ENCODE measurements around the gene IGSF23. TPM values are rescaled to one million over a fixed set of nuclear protein-coding genes. Genes with fewer than 3 reads are reported as not detected.

Gene IGSF23
- total and polyA plus RNA-seq, 2 of the 4 experiments (the other 2 are of a cell fraction): 0.27 TPM; not detected in 1

- Histone ChIP-seq H3K27ac (ENCODE audit: insufficient read depth, low read length) (peak overlapping the region; percentile 0; the same call in 1 of the 2 replicates), H3K4ac (ENCODE audit: low read depth, low read length) (peak overlapping the region; percentile 65), H3K36me3 (ENCODE audit: control insufficient read depth, insufficient read depth, low read length) (peaks cover 64% of the 10 kb centered on the region), H3K56ac (ENCODE audit: extremely low read depth, insufficient read depth, low read length) (no peak overlapping the region), H2BK120ac (ENCODE audit: low read depth, low read length) (peak overlapping the region; percentile 64), H3K18ac (ENCODE audit: low read depth, low read length) (no peak overlapping the region), H3K23ac (ENCODE audit: low read depth, low read length) (no peak overlapping the region), H3K4me3 (ENCODE audit: insufficient read depth, low read depth, low read length) (no peak overlapping the region), H4K20me1 (ENCODE audit: insufficient read depth, low read length) (peaks cover 13% of the 10 kb centered on the region; the same call in 1 of the 2 replicates), H3K4me2 (ENCODE audit: low read depth, low read length) (no peak overlapping the region), H3K9me3 (ENCODE audit: control insufficient read depth, insufficient read depth, low read length) (no peaks in the 10 kb centered on the region), H2BK15ac (ENCODE audit: low read depth, low read length) (no peak overlapping the region; the same call in 2 of the 3 replicates), H2AK9ac (replicated peaks; ENCODE audit: low read depth, low read length, poor library complexity) (peak overlapping the region; percentile 11), H4K5ac (ENCODE audit: low read depth, low read length) (no peak overlapping the region), H2BK20ac (ENCODE audit: low read depth, low read length) (peak overlapping the region; percentile 86; the same call in 1 of the 2 replicates), H3K9ac (ENCODE audit: low read depth, low read length) (no peak overlapping the region), H3K4me1 (ENCODE audit: control insufficient read depth, insufficient read depth, low read length) (peaks cover 3% of the 10 kb centered on the region; the same call in 1 of the 2 replicates), H4K8ac (ENCODE audit: low read depth in 2 of 2, low read length in 2 of 2) (peak overlapping the region in 1 of 2 experiments; percentile 91; a peak in 1 of 4 replicates), H2AFZ (replicated peaks; ENCODE audit: low read length, poor library complexity) (peak overlapping the region; percentile 53), H3K27me3 (ENCODE audit: control insufficient read depth, insufficient read depth, low read length) (no peaks in the 10 kb centered on the region), H2BK5ac (ENCODE audit: low read depth, low read length, poor library complexity, severe bottlenecking) (no peak overlapping the region), H3K79me1 (ENCODE audit: low read depth in 1 of 2, low read length in 2 of 2) (peaks cover 36 to 85% of the 10 kb centered on the region in 2 experiments), H3K14ac (replicated peaks; ENCODE audit: low read depth, low read length) (peak overlapping the region; percentile 29; the same call in 1 of the 2 replicates), H2AK5ac (ENCODE audit: low read depth, low read length) (peak overlapping the region; percentile 46), H3K9me1 (ENCODE audit: insufficient read depth, low read length) (peaks cover 12% of the 10 kb centered on the region), H4K91ac (ENCODE audit: insufficient read depth, low read depth, low read length) (peak overlapping the region; percentile 49)
- ChIA-PET POLR2A (ENCODE audit: unreplicated experiment) (interaction anchor here (0.6 kb wide), 1 partner anchor 187 kb away, joined by 6 read pairs; no protein-coding TSS in a partner anchor), CTCF (interaction anchor here (0.6 to 1.4 kb wide), 4 partner anchors 10 to 93 kb away, joined by 3 to 7 read pairs (median 4); no protein-coding TSS in a partner anchor)
- intact Hi-C loops (cut with micrococcal nuclease): loop anchor here (1.0 kb wide), 2 partner anchors 69 to 86 kb away; no protein-coding TSS in a partner anchor
- DNase-seq: peak; percentile 68
- 52% methylated on average over 7 of the region's 25 CpGs; no CpG with 5 or more reads in 1 of the 2 experiments for WGBS, 2 experiments (ENCODE audit: extremely low coverage in 2 of 2, insufficient read length in 1 of 2)
- in situ Hi-C loops (cut with MboI; ENCODE audit: low sequenced_read_pairs): loop anchor here (5.0 kb wide), 1 partner anchor 85 kb away; no protein-coding TSS in a partner anchor
- TF ChIP-seq NFE2L2 (IDR thresholded peaks at IDR 0.05; ENCODE audit: low read depth, low read length): no peak
- no peak for TF ChIP-seq RFX5 (IDR thresholded peaks at IDR 0.05; ENCODE audit: low read depth, low read length)
- TF ChIP-seq FOS (IDR thresholded peaks at IDR 0.05; ENCODE audit: low read depth, low read length): no peak
- peak; percentile 81 for TF ChIP-seq USF2 (IDR thresholded peaks at IDR 0.05; ENCODE audit: low read depth, low read length)
- peak; percentile 75 for TF ChIP-seq RAD21 (IDR thresholded peaks at IDR 0.05; ENCODE audit: low read length)
- TF ChIP-seq CTCF (conservative IDR thresholded peaks at IDR 0.05; ENCODE audit: low read depth, low read length): peak; percentile 82
- no peak; the same call in 1 of the 2 replicates for TF ChIP-seq BHLHE40 (IDR thresholded peaks at IDR 0.05; ENCODE audit: low read depth, low read length)
- TF ChIP-seq SMC3 (IDR thresholded peaks at IDR 0.05; ENCODE audit: low read depth, low read length): peak; percentile 88
- TF ChIP-seq MAZ (IDR thresholded peaks at IDR 0.05; ENCODE audit: borderline replicate concordance, low read depth, low read length): peak; percentile 73; the same call in 1 of the 2 replicates
- peak; percentile 73 for ATAC-seq (ENCODE audit: low read depth)
- dilution Hi-C loops (cut with HindIII; ENCODE audit: low sequenced_read_pairs, unreplicated experiment): no loop called here
- BruUV-seq (replicated peaks): no TSS peak
These were observed 44.0 kb downstream of the IGSF23 start for GRCh38 chr19:44657211-44657921.

Data from IMR-90 (cell line).